DMS53 treated with DMSO at 0.1 percent for 48 hours (cell line): Measurements from ENCODE around the gene KAT6B.
"Not testable (repeated sequence)": the region's sequence is repeated elsewhere in the genome, so short reads cannot be mapped to it uniquely, and the experiment has no call there.

Experiments used
- DNase-seq: peaks from one replicate; lab custom pipeline; 2025; ENCODE audit not compliant: unreplicated experiment; lab: John Stamatoyannopoulos, UW

Gene KAT6B

DNA sequence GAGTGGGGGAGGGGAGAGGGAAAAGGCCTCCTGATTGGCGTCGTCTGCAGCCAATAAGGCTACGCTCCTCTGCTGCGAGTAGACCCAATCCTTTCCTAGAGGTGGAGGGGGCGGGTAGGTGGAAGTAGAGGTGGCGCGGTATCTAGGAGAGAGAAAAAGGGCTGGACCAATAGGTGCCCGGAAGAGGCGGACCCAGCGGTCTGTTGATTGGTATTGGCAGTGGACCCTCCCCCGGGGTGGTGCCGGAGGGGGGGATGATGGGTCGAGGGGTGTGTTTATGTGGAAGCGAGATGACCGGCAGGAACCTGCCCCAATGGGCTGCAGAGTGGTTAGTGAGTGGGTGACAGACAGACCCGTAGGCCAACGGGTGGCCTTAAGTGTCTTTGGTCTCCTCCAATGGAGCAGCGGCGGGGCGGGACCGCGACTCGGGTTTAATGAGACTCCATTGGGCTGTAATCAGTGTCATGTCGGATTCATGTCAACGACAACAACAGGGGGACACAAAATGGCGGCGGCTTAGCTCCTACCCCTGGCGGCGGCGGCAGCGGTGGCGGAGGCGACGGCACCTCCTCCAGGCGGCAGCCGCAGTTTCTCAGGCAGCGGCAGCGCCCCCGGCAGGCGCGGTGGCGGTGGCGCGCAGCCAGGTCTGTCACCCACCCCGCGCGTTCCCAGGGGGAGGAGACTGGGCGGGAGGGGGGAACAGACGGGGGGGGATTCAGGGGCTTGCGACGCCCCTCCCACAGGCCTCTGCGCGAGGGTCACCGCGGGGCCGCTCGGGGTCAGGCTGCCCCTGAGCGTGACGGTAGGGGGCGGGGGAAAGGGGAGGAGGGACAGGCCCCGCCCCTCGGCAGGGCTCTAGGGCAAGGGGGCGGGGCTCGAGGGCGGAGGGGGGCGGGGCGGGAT is at the start of gene KAT6B:
Gene KAT6B (plus strand): TSS at position 459 of the 903 bp plus-strand sequence. CDS start 16,258 bp downstream, outside the sequence.
- peak; percentile 99 for DNase-seq

DNA sequence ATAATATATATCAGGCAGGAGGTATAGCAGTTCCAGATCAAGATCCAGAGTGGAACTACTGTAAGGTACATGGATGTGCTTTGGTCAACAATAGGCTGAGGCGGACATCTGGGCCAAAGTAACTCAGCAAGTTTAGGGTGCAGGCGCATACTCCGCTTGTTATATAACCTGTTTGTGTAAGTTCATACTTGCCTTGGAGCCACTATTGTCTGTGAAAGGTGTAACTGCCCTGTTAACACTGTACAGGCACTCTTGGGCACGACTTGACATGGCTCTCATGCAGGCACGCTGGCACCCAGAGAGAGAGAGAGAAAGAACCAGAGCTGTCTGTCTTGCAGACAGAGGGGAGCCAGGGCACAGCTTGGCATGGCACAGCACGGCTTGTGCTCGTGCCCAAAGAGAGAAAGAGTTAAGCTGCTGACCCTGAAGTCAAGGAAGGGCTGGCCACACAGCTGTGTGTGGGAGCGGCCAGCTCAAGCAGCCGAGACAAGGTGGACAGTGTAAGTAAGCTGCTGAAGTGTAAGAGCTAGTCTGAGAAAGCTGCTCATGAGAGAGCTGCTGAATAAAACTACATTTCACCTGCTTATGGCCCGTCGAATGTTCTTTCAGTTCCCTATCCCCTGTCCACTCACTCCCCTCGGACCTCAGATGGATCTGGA is 47.8 kb upstream of the KAT6B start:
- DNase-seq: no peak

DNA sequence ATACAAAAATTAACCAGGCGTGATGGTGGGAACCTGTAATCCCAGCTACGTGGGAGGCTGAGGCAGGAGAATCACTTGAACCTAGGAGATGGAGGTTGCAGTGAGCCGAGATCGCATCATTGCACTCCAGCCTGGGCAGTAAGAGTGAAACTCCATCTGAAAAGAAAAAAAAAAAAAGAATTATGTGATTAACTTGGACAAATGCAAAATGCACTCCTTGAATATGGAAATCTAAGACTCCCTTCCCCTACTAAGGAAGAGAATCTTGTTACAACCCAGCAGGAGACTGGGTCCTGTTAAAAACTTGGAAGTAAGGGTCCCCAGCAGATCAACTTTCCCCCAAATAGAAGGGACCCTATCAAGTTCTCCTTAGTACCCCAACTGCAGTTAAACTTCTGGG is 44.5 kb upstream of the KAT6B start:
- not testable (repeated sequence) for DNase-seq

DNA sequence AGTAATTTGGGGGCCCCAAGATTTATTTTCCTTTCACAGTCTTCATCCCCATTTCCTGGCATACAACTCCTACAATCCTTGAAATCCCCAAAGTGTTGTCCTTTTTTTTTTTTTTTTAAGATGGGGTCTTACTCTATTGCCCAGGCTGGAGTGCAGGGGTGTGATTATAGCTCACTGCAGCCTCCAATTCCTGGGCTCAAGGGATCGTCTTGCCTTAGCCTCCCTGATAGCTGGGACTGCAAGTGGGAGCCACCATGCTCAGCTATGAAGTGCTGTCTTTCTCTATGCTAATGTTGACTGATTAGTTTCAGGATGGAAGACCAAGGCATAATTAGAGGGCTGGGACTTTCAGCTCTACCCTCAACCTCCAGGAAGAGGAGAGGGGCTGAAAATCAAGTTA is 41.9 kb upstream of the KAT6B start:
- no peak for DNase-seq

DNA sequence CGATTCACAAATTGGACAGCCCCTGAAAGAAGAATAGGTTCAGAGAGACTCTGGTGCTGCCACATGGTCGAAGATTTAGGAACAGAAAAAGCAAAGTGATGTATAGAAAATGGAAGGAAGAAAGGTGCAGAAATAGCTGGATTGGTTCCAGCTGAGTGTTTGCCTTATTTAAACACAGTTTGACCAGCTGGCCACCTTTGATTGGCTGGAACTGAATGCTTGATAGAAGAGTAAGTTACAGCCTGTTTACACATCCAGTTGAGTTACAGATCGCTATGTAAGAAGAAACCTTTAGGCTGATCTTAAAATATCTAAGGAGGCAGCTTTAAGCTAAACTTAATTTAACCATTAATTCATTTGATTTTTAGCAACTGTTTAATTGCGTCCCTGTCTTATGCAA is 40.3 kb upstream of the KAT6B start:
- peak; percentile 17 for DNase-seq

DNA sequence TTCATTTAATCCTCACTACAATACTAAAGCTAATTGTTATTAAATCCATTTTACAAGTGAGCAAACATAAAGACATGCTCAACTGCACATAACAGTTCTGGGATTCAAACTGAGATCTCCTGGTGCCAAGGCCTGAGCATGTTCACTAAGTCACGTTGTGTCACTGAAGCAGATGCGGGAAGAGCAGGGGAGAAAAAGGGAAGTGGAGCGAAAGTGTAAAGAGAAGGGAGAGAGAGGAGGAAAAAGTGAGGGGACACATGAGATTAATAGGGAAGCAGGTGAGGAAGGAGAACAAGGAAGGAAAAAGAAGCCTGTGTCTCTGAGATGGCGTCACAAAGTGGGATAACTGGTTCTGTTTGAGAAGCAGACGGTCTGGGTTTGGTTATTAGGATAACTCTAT is 38.9 kb upstream of the KAT6B start:
- no peak for DNase-seq

DNA sequence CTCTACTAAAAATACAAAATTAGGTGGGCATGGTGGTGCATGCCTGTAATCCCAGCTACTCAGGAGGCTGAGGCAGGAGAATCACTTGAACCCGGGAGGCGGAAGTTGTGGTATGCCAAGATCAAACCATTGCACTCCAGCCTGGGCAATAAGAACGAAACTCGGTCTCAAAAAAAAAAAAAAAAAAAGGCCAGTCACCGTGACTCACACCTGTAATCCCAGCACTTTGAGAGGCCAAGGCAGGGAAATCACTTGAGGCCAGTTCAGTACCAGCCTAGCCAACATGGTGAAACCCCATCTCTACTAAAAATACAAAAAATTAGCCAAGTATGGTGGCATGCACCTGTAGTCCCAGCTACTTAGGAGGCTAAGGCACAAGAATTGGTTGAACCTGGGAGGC is 34.4 kb upstream of the KAT6B start:
- DNase-seq: not testable (repeated sequence)

DNA sequence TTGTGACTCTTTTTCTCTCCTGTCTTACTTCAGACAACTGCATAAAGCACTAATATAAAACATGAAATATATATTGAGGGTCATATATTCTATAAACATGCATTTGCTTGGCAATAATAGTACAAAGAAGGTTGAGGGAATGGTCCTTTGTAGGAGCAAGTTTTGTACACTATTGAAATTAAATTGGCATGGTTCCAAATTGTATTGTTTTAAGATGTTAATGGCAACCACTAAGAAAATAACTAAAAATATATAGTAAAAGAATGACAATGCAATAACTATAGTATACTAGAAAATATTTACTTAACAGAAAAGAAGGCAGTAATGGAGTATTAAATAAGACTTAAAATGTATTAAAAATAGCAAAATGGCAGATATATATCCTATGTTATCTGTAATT is 33.7 kb upstream of the KAT6B start:
- DNase-seq: no peak

DNA sequence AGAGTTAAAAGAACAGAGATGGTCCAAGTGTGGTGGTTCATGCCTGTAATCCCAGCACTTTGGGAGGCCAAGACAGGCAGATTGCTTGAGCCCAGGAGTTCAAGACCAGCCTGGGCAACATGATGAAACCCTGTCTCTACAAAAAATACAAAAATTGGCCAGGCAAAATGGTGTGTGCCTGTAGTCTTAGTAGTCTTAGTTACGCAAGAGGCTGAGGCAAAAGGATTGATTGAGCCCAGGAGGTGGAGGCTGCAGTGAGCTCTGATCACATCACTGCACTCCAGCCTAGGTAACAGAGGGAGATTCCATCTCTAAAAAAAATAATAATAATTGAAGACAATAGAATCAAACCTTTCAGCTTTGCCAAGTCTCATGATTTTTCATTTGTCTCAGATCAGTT is 33.2 kb upstream of the KAT6B start:
- not testable (repeated sequence) for DNase-seq

DNA sequence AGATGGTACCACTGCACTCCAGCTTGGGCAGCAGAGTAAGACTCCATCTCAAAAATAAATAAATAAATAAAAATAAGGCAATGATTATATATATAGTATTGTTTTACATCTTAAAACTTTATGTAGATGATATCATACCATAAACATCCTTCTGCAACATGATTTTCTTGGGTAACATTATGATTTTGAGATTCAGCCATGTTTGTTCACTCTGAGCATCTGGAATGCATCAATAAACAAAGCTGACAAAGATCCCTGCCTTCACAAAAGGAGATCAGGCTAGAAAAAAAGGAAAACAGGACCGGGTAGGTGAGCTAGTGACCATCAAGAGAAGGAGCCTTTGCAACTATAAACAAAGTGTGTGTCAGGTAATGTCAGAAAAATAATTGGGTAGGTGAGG is 31.9 kb upstream of the KAT6B start:
- no peak for DNase-seq

DNA sequence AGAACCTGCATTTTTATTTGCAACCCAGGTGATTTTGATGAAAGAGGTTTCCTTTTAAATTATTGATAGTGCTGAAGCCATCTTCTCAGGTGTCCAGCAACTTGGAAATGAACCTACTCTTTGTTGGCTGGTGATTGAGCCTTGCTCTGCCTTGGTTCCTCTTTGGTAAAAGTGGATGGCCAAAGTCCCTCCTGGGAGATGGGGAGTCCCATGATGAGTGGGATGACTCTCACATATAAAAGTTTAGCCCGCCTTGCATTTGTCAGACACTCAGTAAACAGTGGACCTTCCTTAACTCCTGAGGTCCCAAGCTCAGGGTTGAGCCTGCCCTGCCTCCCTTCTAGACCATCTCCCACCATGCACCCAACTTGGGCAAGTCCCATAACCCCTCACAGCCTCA is 28.9 kb upstream of the KAT6B start:
- DNase-seq: no peak

DNA sequence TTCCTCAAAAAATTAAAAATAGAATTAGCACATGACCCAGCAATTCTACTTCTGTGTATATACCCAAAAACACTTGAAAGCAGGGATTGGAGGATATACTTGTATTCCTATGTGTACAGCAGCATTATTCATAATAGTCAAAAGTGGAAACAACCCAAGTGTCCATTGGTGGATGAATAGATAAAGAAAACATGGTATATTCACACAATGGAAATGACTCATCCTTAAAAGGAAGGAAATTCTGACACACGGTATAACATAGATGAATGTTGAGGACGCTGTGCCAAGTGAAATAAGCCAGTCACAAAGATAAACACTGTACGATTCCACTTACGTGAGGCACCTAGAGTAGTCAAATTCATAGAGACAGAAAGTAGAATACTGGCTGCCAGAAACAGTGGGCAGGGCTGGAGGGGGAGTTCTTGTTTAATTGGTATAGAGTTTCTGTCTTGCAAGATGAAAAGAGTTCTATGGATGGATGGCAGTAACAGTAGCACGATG is 26.6 kb upstream of the KAT6B start:
- peak; percentile 62 for DNase-seq

DNA sequence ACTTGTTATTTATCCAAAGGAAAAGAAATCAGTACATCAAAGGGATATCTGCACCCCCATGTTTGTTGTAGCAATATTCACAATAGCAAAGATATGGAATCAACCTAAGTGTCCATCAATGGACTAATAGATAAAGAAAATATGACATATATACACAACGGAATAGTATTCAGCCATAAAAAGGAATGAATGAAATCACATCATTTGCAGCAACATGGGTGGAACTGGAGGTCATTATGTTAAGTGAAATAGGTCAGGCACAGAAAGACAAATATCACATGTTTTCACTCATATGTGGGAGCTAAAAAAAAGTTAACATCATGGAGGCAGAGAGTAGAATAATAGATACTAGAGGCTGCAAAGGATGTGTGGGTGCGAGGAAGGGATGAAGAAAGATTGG is 25.0 kb upstream of the KAT6B start:
- DNase-seq: no peak

DNA sequence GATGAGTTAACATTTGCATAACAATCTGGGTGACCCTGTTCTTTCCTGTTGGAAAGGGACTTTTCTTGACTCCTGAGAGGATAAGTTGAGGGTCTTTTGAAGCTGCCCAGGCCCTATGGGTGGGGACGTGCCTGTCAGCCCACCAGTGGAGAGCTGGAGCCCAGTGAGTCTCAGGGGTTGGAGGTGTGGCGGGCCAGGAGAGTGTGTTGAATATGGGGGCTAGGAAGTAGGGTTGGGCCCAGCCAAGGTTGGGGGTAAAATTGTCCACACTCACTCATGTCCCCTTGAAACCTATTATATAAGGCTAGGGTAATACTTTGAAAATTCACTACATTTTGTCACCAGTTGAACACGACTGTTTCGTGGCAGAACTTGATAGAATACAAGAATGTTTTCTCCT is 17.9 kb upstream of the KAT6B start:
- no peak for DNase-seq

DNA sequence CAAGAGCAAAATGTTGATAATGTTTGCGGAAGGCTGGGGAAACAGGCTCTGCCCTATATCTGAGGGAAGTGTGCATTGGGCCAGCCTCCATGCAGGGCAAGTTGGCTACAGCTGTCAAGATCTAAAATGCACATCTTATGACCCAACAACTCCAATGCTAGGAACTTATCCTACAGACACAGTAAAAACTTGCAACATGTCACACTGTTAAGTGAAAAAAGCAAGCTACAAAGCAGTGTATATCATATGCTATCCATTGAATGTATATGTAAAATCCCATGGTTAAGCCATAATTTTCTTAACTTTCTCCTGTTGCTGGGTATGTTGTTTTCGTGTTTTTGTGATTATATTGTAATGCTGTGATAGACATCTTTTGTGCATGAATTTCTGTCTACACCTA is 16.3 kb upstream of the KAT6B start:
- DNase-seq: no peak

DNA sequence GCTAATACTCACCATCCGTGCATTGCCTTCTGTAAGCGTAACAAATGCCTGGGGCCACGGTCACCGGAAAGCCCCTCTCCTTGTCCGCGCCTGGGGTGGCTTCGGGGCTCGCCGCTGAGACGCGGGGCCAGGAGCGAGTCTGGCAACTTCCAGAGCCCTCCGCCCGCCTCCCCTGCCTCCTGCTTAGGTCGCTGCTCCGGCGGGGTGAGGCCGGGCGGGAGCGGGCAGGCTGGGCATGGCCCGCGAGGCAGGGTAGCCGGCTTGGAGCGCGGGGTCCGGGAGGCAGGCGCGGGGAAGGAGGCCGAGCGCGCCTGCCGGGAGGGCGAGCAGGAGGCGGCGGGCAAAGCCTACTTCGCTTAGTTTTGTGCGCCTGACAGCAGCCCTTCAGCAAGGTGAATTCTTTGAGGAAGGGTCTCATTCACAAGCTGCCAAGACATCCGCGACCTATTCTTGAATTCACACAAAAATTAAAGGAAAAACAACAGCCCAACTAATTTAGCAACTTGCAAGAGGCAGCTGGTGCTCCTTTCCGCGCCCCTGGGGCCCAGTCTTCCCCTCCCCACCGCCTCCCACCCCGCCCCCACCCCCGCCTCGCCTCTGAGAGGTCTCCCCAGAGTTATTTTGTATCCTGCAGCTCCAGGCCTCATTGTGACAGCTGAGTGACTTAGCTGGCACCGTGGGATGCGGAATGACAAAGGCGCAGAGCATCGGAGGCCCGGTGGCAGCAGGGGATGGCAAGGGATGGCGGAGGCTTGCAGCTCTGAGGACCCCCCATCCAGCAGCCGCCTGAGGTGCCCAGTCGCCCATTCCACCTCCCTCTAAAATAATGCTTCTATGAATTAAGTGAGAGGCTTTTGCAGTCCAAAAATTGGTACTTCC is 12.8 kb upstream of the KAT6B start:
- no peak for DNase-seq

DNA sequence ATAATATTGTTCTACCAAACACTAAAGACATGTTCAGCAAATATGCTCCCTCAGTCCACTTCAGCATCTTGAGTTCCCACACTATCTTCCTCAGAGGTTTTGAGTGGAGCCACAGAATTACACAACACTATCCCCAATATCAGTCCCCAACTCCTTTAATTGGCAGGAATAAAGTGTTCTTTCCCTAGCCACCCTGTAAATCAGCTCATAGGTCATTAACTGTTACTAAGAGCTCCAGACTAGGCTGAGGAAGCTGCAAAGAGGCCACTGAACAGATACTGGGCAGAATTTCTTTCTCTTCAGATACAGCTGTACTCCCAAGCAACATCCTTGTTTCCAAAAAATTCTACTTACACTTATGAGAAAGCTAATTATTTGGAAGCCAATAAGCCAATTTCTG is 11.6 kb upstream of the KAT6B start:
- no peak for DNase-seq

DNA sequence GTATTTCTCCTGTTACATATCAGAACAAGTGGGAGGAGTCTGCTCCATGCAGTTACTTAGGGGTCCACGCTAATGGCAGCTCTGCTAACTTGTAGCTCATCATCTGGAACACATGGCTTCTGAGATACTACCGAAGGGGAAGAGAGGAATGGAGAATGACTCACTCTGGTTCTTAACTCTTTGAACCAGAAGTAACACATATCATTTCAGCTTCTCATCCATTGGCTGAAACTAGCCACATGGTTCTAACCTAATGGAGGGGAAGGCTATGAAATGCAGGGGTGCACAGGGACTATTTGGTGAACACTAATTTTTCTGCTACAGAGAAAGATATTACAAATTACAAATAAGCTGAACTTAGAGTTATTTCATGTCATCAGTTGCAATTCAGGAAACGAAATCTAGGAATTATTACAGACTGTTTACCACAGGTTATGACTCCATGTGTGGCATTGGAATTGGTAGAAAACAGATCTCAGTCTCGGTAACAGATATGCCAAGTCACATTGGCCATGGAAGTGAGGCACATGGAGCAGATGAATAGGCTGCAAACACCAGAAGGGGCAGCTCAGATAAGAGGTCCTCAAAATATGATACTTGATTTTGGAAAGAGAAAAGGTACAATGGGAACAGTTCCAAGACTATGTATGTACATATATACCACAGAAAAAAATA is 9.4 kb upstream of the KAT6B start:
- no peak for DNase-seq

DNA sequence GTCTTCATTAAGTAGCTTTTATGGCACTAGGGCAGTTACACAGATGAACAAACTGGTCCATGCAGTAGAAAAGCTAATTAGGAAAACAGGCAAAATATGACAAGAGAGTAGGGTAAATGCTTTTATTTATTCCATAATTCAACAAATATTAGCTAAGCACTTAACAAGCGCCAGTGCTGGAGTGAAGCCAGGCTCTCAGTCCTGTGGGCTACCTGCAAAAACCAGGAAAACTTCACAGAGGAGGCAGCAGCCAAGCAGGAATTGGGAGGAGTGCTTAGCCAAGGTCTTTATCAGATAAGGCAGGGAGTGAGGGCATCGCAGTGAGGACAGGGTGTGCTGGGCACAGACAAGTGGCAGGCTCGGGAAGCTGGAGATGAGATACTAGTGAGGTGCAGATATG is 4.9 kb upstream of the KAT6B start:
- DNase-seq: peak; percentile 59

DNA sequence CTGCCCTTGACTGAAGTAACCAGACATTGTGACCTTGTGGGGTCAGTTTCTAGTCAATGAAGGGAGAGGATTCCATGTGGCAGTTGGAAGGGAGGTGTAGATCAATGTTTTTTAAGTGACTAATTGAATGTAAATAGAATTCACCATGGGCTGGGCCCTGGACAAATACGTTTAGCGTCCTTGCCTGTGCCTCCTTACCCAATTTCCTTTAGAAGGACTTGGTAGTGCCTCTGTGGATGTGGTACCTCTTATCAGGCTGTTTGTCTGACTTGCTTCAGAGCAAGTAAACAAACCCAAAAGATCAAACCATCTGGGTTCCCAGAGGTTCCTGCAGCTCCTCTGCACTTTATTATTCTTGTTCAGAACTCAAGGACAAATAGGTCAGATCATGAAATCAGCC is 4.3 kb upstream of the KAT6B start:
- DNase-seq: no peak
